Activated effector memory CD4-positive, alpha-beta T cell treated with Interleukin-2 at 50 U/mL for 16 hours (primary cell): Measurements from ENCODE around the gene DGKB.
"Not testable (repeated sequence)": the region's sequence is repeated elsewhere in the genome, so short reads cannot be mapped to it uniquely, and the experiment has no call there.

Experiments used
- DNase-seq: peaks from one replicate; pipeline ENCODE4 v3.0.0-alpha.2; 2020

The DGKB gene

GRCh38 chr7:14375998-14376397, 526.6 kb downstream of the DGKB start:
- DNase-seq = no peak

DNA sequence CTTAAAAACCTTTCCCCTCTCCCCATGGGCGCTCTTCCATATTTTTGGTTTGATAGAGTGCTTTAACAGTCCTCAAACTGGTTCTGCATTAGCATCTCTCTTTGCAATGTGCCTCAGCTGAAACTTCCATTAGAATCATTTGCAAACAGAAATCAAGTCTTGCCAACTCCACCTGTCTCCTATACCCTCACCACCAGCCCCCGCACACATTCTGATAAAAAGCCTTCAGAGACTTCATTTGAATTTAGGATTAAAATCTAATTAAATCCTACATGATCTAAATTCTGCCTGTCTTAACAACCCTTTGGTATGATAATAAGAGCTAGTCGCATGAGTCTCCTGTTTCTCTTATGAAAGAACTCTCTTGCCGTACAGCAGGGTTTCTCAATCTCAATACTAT, 528.2 kb downstream of the DGKB start:
- no peak for DNase-seq

DNA sequence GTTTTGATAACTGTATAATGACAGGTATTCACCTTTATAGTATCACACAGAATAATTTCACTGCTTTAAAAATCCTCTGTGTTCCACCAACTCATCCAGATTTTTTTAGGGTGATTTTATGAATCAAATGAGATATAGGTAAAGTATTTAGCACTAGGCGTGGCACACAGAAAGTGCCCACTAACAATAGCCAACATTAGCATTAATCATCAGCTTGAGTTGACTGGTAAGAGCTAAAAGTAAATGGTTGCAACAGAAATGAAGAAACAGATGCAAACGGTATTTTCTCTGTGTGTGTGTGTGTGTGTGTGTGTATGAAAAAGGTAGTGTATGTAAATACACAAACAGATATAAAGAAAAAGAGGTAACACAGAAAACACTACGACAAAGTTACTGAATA, 534.3 kb downstream of the DGKB start:
- no peak for DNase-seq

GRCh38 chr7:14351167-14351566, 551.4 kb downstream of the DGKB start:
- no peak for DNase-seq

- DNase-seq = no peak
Measured at GRCh38 chr7:14341200-14341775, 561.3 kb downstream of the DGKB start.

DNA sequence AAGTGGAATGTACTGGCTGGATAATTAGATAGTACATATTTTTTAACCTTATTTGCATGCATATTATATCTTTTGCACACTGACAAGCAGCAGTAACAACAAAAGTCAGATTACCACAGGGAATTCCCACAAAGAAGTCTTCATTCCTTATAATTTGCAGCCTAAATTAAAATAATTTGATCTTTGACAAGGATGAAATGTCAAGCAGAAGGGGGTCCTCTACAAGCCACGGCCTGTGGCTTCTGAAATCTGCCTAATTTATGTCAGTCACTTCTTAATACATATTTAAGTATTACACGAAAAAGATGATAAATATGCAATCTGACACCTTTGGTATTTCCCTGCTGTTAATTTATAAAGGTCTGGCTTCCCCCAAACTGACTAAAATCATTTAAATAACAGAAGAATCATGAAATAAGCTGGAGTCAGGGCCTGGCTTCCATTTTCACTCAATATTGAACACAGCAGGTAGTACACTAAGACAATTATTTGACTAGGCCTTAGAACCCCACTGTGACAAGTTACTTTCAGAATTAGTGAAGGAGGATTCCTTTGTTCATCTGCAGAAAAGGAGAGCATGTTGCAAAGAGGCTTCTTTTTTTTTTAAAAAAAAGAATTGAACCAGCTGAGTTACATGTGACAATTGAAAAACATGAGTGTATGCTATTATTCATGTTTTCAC, 562.0 kb downstream of the DGKB start:
- no peak for DNase-seq

GRCh38 chr7:14339861-14340260, 562.7 kb downstream of the DGKB start:
- no peak for DNase-seq

GRCh38 chr7:14336256-14336655, 566.3 kb downstream of the DGKB start:
- DNase-seq = no peak

- DNase-seq = no peak
Measured at GRCh38 chr7:14332155-14332554, 570.4 kb downstream of the DGKB start.

DNA sequence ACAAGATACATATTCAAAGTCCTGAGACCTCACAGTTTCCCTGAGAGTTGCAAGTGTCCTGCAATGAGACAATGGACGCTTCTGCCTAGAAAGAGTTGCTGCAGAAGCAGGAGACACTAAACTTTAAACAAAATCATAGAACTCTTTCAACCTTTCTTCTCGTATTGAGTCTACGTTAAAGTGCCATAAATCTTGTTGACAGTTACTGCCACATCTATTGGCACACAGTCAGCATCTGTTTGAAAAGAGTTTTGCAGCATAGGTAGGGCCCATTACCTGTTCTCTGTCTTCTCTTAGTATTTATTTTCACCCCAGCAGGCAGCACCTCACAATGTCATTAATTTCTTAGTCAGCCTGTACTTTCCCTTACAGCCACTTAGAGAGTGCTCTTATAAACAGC, 577.8 kb downstream of the DGKB start:
- no peak for DNase-seq

DNA sequence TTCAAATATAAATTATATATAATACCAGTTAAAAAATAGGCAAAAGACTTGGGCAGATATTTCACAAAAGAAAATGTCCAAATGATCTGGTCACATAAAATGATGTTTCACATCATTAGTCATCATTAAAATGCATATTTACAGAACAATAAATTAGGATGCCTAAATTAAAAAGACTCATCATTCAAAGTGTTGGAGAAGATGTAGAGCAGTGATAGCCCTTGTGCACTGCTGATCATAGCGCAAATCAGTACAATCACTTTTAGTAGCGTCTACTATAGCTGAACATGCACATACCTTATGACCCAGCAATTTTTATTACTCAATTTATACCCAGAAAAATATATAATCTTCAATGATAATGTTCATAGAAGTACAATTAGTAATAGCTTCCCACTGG, 579.8 kb downstream of the DGKB start:
- no peak for DNase-seq

DNA sequence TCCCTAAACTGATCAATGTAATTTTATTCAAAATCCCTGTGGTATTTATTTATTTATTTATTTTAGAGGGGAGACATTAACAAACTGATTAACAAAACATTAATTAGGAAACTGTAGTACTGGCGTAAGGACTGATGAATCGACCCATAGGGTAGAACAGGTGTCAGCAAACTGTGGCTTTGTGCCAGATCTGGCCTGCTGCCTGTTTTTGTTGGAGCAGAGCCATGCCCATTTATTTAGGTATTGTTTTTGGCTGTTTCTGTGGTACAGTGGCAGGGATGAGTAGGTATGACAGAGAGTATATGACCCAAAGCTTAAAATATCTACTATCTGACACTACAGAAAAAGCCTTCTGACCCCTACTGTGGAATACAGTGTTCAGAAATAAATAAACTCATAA, 580.6 kb downstream of the DGKB start:
- no peak for DNase-seq

DNA sequence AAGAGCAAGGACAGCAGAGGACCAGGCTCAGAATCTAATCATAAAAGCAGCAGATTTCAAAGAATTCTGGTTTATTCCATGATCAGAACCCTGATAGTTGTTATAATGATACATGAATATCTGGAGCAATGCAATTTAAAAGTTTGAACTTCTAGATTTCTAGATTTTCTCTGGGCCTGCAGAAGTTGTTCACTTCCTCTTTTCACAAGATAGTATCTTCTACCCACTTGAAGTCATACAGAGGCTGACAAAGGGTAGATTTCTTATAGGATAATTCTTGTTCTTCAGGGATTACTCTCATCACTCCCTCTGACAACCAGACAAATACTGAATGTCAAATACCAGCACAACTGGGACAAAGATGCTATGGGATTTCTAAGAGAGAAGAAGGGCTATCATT, 593.1 kb downstream of the DGKB start:
- no peak for DNase-seq

GRCh38 chr7:14305233-14305866, 597.2 kb downstream of the DGKB start:
- DNase-seq = no peak

GRCh38 chr7:14303536-14303935, 599.0 kb downstream of the DGKB start:
- DNase-seq = no peak

DNA sequence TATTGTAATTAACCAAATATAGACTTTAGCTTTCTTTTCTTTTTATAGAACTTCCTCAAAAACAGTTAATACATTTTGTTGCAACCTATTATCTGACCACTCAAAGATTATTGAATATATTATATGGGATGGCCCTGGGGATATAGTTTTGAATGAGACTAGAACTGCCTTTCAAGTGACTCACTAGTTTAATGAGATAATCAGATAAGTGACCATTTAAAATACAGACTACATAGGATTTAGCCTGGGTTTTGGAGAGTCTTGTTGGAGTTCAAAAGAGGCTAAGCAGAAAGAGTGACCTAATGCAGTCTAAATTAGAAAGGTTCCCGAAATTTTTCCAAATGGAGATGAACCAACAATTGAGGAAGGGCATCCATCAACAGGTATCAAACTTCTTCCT, 607.9 kb downstream of the DGKB start:
- DNase-seq = no peak

- DNase-seq = no peak
Measured at GRCh38 chr7:14293434-14293833, 609.1 kb downstream of the DGKB start.

GRCh38 chr7:14292737-14293136, 609.8 kb downstream of the DGKB start:
- DNase-seq = no peak

GRCh38 chr7:14289957-14290356, 612.6 kb downstream of the DGKB start:
- DNase-seq = no peak

GRCh38 chr7:14288701-14289100, 613.9 kb downstream of the DGKB start:
- no peak for DNase-seq

GRCh38 chr7:14287398-14287797, 615.2 kb downstream of the DGKB start:
- DNase-seq = no peak

GRCh38 chr7:14286036-14286435, 616.5 kb downstream of the DGKB start:
- DNase-seq = no peak

DNA sequence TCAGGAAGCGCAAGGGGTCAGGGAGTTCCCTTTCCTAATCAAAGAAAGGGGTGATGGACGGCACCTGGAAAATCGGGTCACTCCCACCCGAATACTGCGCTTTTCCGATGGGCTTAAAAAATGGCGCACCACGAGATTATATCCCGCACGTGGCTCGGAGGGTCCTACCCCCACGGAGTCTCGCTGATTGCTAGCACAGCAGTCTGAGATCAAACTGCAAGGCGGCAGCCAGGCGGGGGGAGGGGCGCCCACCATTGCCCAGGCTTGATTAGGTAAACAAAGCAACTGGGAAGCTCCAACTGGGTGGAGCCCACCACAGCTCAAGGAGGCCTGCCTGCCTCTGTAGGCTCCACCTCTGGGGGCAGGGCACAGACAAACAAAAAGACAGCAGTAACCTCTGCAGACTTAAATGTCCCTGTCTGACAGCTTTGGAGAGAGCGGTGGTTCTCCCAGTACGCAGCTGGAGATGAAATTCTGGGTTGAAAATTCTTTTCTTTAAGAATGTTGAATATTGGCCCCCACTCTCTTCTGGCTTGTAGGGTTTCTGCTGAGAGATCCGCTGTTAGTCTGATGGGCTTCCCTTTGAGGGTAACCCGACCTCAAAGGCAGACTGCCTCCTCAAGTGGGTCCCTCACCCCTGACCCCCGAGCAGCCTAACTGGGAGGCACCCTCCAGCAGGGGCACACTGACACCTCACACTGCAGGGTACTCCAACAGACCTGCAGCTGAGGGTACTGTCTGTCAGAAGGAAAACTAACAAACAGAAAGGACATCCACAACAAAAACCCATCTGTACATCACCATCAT, 623.3 kb downstream of the DGKB start:
- DNase-seq = not testable (repeated sequence)

- DNase-seq = no peak
Measured at GRCh38 chr7:14275356-14275755, 627.2 kb downstream of the DGKB start.
